GM23338 (cell line): Measurements from ENCODE around the gene IQGAP1. TPM values are rescaled to one million over a fixed set of nuclear protein-coding genes. Genes with fewer than 3 reads are reported as not detected.

Experiments used
- ATAC-seq: fragments of 200-7000 bp; cut with Tn5 transposase; 3 replicates; pipeline ENCODE4 v1.9.1; 2020
- DNase-seq: peaks from one replicate; pipeline ENCODE4 v3.0.0-alpha.2; 2015; ENCODE audit warnings: low spot score
- H2AFZ ChIP-seq: fragments of 200-600 bp; sonication (generic); 2 replicates; pipeline ENCODE4 v1.8.0; 2016; ENCODE audit warnings: antibody characterized with exemption, mild to moderate bottlenecking, moderate library complexity
- H3F3A ChIP-seq: fragments of 200-600 bp; sonication (generic); replicated peaks from 2 replicates; pipeline ENCODE4 v1.8.0; 2017; ENCODE audit warnings: antibody characterized with exemption, mixed run types, low read depth
- H3K27ac ChIP-seq: fragments of 200-600 bp; sonication (generic); 2 replicates; pipeline ENCODE4 v1.6.1; 2016; ENCODE audit warnings: low read depth
- H3K27me3 ChIP-seq: fragments of 200-600 bp; sonication (generic); 2 replicates; pipeline ENCODE4 v1.8.0; 2016; ENCODE audit warnings: mild to moderate bottlenecking, mixed run types, moderate library complexity; ENCODE audit not compliant: insufficient read depth
- H3K36me3 ChIP-seq: fragments of 200-600 bp; sonication (generic); 2 replicates; pipeline ENCODE4 v1.8.0; 2016; ENCODE audit warnings: mild to moderate bottlenecking; ENCODE audit not compliant: insufficient read depth
- H3K4me1 ChIP-seq: fragments of 200-600 bp; sonication (generic); 2 replicates; pipeline ENCODE4 v1.8.0; 2016; ENCODE audit warnings: mild to moderate bottlenecking, moderate library complexity; ENCODE audit not compliant: insufficient read depth
- H3K4me2 ChIP-seq: fragments of 200-600 bp; sonication (generic); 2 replicates; pipeline ENCODE4 v1.7.1; 2017; ENCODE audit warnings: mixed run types
- H3K4me3 ChIP-seq: fragments of 200-600 bp; sonication (generic); 2 replicates; pipeline ENCODE4 v1.6.1; 2016; ENCODE audit warnings: mixed run types
- H3K79me2 ChIP-seq: fragments of 200-600 bp; sonication (generic); replicated peaks from 2 replicates; pipeline ENCODE4 v1.8.0; 2017; ENCODE audit warnings: mild to moderate bottlenecking; ENCODE audit not compliant: insufficient read depth
- H3K9me2 ChIP-seq: fragments of 200-600 bp; sonication (generic); 2 replicates; pipeline ENCODE4 v1.8.0; 2017; ENCODE audit not compliant: insufficient read depth
- H4K20me1 ChIP-seq: fragments of 200-600 bp; sonication (generic); replicated peaks from 2 replicates; pipeline ENCODE4 v1.8.0; 2017; ENCODE audit warnings: mild to moderate bottlenecking; ENCODE audit not compliant: insufficient read depth
- H3K27ac Mint-ChIP-seq: 2 replicates; pipeline ENCODE4 v1.8.0; 2020; ENCODE audit warnings: inconsistent platforms, mild to moderate bottlenecking, moderate library complexity, mixed read lengths
- H3K27me3 Mint-ChIP-seq: 3 replicates; pipeline ENCODE4 v1.8.0; 2022; ENCODE audit warnings: low read depth, mild to moderate bottlenecking, moderate library complexity, mixed read lengths, inconsistent platforms; ENCODE audit not compliant: insufficient read depth, poor library complexity
- H3K36me3 Mint-ChIP-seq: 3 replicates; pipeline ENCODE4 v1.8.0; 2021; ENCODE audit warnings: low read depth, mild to moderate bottlenecking, inconsistent platforms, moderate library complexity, mixed read lengths
- H3K4me1 Mint-ChIP-seq: 3 replicates; pipeline ENCODE4 v1.8.0; 2020; ENCODE audit warnings: mild to moderate bottlenecking, inconsistent platforms, mixed read lengths
- H3K4me3 Mint-ChIP-seq: 3 replicates; pipeline ENCODE4 v1.8.0; 2021; ENCODE audit warnings: moderate library complexity, mild to moderate bottlenecking, inconsistent platforms, mixed read lengths
- H3K9me3 Mint-ChIP-seq: 3 replicates; pipeline ENCODE4 v1.8.0; 2020; ENCODE audit warnings: moderate library complexity, mild to moderate bottlenecking, inconsistent platforms, mixed read lengths
- CREB1 ChIP-seq: fragments of 250-450 bp; sonication (Bioruptor Pico); IDR thresholded peaks from 2 replicates; pipeline ENCODE4 v1.5.0; 2020; ENCODE audit warnings: low read depth, mild to moderate bottlenecking, moderate library complexity
- CTCF ChIP-seq, 2 experiments: fragments of 200-600 bp in 1 of 2; sonication (generic) in 1 of 2; conservative IDR thresholded peaks; 2 replicates each; pipeline versions ENCODE4 v1.5.1 to v1.6.1; 2016 to 2017; ENCODE audit warnings: antibody characterized with exemption in 2 of 2, low read depth in 2 of 2, mild to moderate bottlenecking in 2 of 2, moderate library complexity in 1 of 2
- EZH2 ChIP-seq: fragments of 200-600 bp; sonication (generic); IDR thresholded peaks from one replicate; pipeline ENCODE4 v1.8.0; 2017; ENCODE audit warnings: antibody characterized with exemption, mild to moderate bottlenecking, low read depth; ENCODE audit not compliant: unreplicated experiment
- EZH2phosphoT487 ChIP-seq: fragments of 200-600 bp; sonication (generic); IDR thresholded peaks from one replicate; pipeline ENCODE4 v1.8.1; 2018; ENCODE audit warnings: antibody characterized with exemption; ENCODE audit not compliant: unreplicated experiment
- JUNB ChIP-seq: IDR thresholded peaks from one replicate; pipeline ENCODE4 v1.6.1; 2016; ENCODE audit warnings: antibody characterized with exemption; ENCODE audit not compliant: unreplicated experiment
- NANOG ChIP-seq: IDR thresholded peaks from 2 replicates; pipeline ENCODE4 v1.6.1; 2016; ENCODE audit warnings: antibody characterized with exemption, borderline replicate concordance
- POLR2AphosphoS5 ChIP-seq: IDR thresholded peaks from 2 replicates; pipeline ENCODE4 v1.6.1; 2016; ENCODE audit warnings: antibody characterized with exemption, low read depth
- REST ChIP-seq: IDR thresholded peaks from one replicate; pipeline ENCODE4 v1.6.1; 2018; ENCODE audit warnings: antibody characterized with exemption; ENCODE audit not compliant: unreplicated experiment
- STAT1 ChIP-seq: IDR thresholded peaks from one replicate; pipeline ENCODE4 v1.6.1; 2016; ENCODE audit warnings: antibody characterized with exemption; ENCODE audit not compliant: unreplicated experiment
- ZNF114 ChIP-seq: fragments of 250-450 bp; sonication (Bioruptor Pico); IDR thresholded peaks from 2 replicates; pipeline ENCODE4 v1.5.0; 2020; ENCODE audit warnings: mild to moderate bottlenecking, moderate library complexity
- ZNF331 ChIP-seq: fragments of 250-450 bp; sonication (Bioruptor Pico); IDR thresholded peaks from 2 replicates; pipeline ENCODE4 v1.5.0; 2020; ENCODE audit warnings: low read depth, mild to moderate bottlenecking, moderate library complexity
- polyA plus RNA-seq: library from polyadenylated mRNA; unstranded; fragments of >200 nt; fragmentation: Nextera tagmentation; extraction: Ambion mirVana; gene quantifications from 2 replicates; pipeline ENCODE4 v1.2.1, GENCODE V29; 2016
- total RNA-seq: library from RNA; depleted of rRNA; stranded (reverse); fragments of >200 nt; shearing (Covaris generic); gene quantifications from 2 replicates; pipeline ENCODE4 v1.2.3, GENCODE V29; 2014

Gene IQGAP1
- total and polyA plus RNA-seq, 2 experiments from 2014 or later, result 92.7 to 159 TPM

GRCh38 chr15:90470453-90470852 lies 82.4 kb downstream of the IQGAP1 start:
- Mint-ChIP-seq H3K27me3 (peaks cover 7% of the 10 kb centered on the region), H3K27ac (no peak overlapping the region), H3K4me1 (no peaks in the 10 kb centered on the region), H3K36me3 (peaks cover 30% of the 10 kb centered on the region; the same call in 2 of the 3 replicates), H3K4me3 (no peak overlapping the region), H3K9me3 (no peaks in the 10 kb centered on the region)
- DNase-seq, result no peak
- no peak overlapping the region for H2AFZ ChIP-seq
- peaks cover 33% of the 10 kb centered on the region for H3K36me3 ChIP-seq
- H3F3A ChIP-seq, result no peaks in the 10 kb centered on the region
- no peaks in the 10 kb centered on the region for H3K9me2 ChIP-seq
- H4K20me1 ChIP-seq, result no peaks in the 10 kb centered on the region; the same call in none of the 2 replicates
- no peaks in the 10 kb centered on the region for H3K4me1 ChIP-seq
- H3K27me3 ChIP-seq, result no peaks in the 10 kb centered on the region
- no peak overlapping the region for H3K4me2 ChIP-seq
- no peaks in the 10 kb centered on the region for H3K79me2 ChIP-seq
- ATAC-seq, result no peak
- no peak overlapping the region for H3K27ac ChIP-seq
- no peak overlapping the region for H3K4me3 ChIP-seq
- TF ChIP-seq ZNF331 (CRISPR knock-in tag) (no peak), POLR2AphosphoS5 (no peak), CREB1 (CRISPR knock-in tag) (no peak), STAT1 (no peak), CTCF (conservative IDR thresholded peaks at IDR 0.05; ENCODE audit: low read depth in 2 of 2) (no peak), EZH2phosphoT487 (no peak)

- Histone ChIP-seq H3K79me2 (no peaks in the 10 kb centered on the region), H3F3A (no peaks in the 10 kb centered on the region), H3K27me3 (no peaks in the 10 kb centered on the region), H3K4me2 (no peak overlapping the region), H3K36me3 (peaks cover 35% of the 10 kb centered on the region), H3K4me1 (no peaks in the 10 kb centered on the region), H3K4me3 (no peak overlapping the region), H2AFZ (no peak overlapping the region), H4K20me1 (no peaks in the 10 kb centered on the region; the same call in none of the 2 replicates), H3K27ac (no peak overlapping the region), H3K9me2 (no peaks in the 10 kb centered on the region)
- Mint-ChIP-seq H3K36me3 (peaks cover 25% of the 10 kb centered on the region; the same call in 2 of the 3 replicates), H3K4me3 (no peak overlapping the region), H3K27ac (no peak overlapping the region), H3K4me1 (no peaks in the 10 kb centered on the region), H3K9me3 (no peaks in the 10 kb centered on the region), H3K27me3 (peaks cover 7% of the 10 kb centered on the region)
- no peak for DNase-seq
- no peak for ATAC-seq
- no peak for TF ChIP-seq ZNF114 (CRISPR knock-in tag)
- TF ChIP-seq STAT1, result no peak
- TF ChIP-seq JUNB, result no peak
- no peak for TF ChIP-seq CTCF (conservative IDR thresholded peaks at IDR 0.05; ENCODE audit: low read depth in 2 of 2)
- TF ChIP-seq CREB1 (CRISPR knock-in tag), result no peak
- TF ChIP-seq REST, result no peak
- no peak for TF ChIP-seq EZH2
- TF ChIP-seq NANOG, result no peak
Observed at GRCh38 chr15:90471126-90471525, 83.1 kb downstream of the IQGAP1 start.
